T-helper 9 cell (primary cell): ENCODE data around the gene SLC1A7.

ENCODE experiments used
- DNase-seq: peaks from one replicate; pipeline ENCODE4 v3.0.0-alpha.2; 2020

Gene SLC1A7

DNA sequence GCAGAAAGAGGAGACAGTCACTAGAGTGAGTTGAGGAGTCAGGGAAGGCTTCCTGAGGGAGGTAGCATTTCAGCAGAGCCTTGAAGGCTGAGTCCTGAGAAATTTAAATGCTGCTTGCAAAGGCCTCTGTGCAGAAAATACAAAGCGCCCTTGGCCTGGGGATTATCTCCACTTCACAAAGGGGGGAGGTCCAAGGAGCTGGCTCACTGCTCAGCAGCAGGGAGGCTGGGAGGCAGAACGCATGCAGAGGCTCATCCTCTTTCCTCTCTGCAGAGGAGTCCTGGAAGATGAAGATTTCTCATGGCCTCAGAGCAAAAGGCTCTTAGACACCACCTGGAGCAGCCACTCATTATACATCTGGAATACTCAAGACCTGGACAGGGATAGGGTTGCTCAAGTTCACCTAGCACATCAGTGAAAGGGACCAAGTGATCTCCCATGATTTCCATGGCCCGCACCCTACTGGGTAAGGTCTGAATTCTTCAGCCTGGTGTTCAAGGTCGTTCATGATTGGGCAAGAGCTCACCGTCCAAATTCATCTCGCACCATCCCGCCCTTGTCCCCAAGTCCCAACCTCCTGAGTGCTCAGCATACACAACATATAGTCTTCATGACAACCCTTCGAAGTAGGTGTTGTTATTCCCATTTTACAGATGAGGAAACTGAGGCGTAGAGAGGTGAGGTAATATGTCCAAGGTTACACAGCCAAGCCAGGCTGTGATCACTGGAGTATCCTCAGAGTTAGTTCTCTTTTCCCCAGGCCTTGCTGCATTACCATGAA lies 9.0 kb downstream of the SLC1A7 start:
- no peak for DNase-seq

DNA sequence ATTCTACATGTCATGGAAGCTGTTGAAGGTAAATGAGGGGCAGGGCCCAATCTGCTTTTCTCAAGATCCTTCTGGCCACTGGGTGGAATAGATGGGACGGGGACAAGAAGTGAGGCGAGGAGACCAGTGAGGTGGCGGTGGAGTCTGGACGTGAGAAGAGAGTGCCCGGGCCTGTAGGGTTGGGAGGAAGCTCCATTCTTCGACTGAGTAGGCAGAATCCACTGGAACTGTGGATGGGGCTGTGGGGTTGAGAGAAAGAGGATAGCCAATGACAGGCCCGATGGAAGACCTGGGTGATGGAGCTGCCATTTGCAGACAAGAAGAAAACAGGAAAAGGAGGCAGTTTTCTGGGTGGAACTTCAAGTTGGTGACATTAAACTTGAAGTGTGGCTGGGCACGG lies 10.3 kb downstream of the SLC1A7 start:
- no peak for DNase-seq

DNA sequence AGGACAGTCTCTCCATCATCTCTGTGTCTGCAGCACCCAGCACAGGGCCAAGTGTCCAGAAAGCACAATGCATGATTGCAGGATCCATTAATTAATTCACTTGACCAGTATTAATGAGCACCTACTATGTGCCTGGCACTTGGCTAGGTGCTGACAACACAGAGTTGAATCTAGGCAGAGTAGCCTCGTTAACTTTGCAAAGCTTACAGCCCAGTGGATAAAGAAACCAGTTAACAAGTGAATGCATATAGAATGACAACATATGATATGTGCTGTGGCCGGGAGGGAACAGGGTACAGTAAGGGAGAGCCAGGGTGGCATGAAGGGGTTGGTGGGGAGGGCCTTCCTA lies 10.9 kb downstream of the SLC1A7 start:
- DNase-seq = no peak

DNA sequence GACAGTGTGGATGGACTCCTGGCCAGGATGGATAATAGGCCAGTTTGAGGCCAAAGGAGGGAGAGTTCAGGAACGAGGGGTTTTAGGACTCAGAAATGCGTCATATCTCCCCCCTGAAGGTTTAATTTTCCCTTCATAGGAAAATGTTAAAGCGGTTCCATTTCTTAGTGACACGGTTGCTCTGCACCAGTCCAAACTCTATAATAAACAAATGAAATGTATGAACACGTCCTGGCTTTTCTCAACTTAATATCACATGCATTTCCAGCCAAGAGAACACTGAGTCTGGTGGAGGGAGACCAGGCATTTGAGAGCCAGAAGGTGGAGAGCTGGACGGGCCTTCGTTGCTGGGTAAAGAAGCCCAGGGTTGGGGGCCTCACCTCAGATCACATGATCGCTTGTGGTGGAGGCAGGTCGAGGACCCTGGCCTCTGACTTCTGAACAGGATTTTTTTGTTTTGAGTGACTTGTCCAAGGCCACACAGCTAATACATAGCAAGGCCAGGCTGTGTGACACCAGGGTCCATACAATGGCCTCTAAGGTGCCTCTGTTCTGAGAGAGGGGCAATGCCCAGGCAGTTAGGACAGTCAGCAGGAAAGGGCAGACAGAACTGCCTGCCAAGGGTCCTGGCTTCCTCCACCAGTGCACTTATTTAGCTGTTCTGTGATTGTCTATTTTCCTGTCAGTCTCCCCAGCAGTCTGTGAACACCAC lies 11.4 kb downstream of the SLC1A7 start:
- DNase-seq = no peak

DNA sequence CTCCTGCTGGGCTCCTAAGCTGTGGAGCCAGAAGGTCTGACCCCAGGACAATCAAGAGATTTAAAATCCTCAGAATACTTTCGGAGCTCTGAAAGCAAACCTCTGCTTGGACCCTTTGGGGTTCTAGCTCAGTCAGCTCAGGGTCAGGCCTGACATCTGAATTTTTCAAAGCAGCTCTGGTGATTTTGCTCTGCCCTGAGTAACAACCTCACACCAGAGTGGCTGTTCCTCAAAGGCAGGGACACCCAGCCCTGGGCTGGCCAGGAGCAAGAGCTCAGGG lies 11.9 kb downstream of the SLC1A7 start:
- no peak for DNase-seq

DNA sequence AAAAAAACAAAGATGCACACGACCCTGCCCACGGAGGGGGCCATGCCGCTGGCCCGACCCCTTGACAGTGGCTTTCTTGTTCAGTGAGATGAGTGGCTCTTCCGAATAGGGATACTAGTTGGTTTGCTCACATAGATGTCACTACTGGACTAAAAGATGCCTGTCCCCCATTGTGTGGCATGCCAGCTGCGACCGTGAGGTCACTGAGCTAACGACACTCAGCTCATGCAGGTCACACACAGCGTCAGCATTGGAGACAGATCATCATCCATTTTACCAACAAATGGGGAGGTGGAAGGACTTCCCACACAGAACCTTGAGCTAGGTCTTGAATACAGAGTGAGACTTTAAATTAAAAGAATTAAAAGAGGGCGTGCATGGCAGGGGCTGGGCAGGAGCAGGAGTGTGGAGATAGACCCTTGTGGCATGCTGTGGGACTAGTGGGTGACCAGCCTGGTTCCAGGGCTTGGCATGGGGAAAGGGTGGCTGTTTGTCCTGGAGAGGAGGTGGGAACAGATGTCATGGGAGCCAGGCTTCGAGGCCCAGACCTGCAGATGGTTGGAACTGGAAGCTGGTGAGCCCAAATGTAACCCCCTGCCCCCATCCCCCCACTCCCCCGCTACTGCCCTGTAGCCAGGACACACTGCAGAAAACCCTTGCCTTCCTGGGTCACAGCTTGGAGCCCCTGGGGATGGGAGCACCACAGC lies 12.4 kb downstream of the SLC1A7 start:
- no peak for DNase-seq

DNA sequence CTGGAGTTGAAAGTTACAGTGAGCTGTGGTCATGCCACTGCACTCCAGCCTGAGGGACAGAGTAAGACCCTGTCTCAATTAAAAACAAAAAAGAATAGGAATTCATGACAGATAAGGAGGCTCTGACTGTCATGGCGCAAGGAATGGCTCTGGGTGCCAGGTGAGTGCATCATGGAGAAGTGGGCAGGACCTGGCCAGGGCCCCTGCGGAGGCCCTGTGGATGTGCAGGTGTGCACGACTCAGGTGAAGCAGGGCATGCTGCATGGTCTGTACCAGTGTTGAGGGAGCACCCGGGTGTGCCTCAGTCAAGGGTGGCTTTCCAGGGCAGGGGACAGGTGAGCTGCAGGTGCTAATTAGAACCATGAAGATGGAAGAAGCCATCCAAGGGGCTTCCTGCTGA lies 14.0 kb downstream of the SLC1A7 start:
- no peak for DNase-seq

DNA sequence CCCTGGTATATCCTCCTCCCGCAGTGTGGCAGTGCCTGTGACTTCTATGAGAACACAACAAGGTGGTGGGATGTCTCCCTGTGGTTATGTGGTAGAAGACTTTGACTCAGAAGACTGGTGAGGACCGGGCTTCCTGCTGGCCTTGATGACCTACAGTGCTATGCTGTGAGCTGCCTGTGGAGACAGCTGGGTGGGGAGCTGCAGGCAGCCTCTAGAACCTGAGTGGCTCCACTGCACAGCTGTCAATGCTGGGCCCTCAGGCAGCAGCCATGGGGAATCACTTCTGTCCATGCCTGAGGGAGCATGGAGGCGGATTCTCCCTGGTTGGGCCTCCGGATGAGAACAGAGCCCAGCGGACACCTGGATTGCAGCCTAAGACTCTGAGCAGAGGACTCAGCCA lies 14.9 kb downstream of the SLC1A7 start:
- DNase-seq = no peak

DNA sequence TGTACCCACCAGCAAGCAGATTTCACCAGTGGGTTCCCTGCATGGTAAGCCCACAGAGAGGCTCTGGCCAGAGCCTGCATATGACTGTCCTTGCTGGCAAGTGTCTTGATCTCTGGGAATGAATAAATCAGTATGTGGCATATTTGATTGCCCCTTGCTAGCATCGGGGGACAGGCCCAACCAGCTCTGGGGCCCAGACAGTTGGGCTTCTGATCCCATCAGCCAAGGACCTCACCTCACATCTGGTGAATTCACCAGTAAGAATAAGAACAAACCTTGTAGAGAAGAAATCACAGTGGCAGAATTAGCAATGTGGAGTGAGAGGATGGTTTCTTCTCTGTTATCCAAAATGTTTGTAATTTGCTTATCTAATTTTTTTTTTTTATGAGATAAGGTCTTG lies 15.9 kb downstream of the SLC1A7 start:
- DNase-seq = no peak

DNA sequence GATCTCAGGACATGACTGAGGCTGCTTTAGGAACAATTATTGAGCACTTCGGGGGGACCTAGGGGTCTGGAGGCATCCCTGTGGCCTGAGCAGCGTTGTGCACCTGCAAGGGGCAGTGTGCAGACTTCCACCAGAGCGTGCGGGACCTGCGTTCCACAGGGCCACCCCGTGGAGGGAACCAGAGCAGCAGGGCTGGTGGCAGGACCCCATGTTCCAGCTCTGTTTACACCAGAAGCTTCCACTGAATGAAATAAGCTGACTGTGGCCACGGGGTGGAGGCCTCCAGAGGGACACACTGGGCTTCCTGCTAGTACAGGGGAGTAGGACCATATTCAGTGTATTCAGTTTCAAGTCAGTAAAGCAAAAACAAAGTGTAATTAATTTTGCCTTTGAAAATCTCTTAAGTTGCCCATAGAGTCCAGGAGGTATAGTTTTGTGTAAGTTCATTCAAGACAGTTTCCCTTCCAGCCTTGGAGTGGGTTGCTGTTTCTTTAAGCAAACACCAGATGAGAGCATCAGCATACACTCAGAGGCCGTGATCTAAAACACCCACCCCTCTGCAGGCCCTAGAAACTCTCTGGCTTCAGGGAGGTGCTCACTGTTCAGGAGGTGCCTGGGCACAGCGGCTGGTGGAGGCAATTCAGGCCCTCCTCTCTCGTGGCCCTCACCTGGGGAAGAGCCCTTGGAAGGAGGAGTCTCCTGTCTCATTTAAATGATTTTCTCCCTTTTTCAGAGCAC lies 16.6 kb downstream of the SLC1A7 start:
- DNase-seq = no peak

DNA sequence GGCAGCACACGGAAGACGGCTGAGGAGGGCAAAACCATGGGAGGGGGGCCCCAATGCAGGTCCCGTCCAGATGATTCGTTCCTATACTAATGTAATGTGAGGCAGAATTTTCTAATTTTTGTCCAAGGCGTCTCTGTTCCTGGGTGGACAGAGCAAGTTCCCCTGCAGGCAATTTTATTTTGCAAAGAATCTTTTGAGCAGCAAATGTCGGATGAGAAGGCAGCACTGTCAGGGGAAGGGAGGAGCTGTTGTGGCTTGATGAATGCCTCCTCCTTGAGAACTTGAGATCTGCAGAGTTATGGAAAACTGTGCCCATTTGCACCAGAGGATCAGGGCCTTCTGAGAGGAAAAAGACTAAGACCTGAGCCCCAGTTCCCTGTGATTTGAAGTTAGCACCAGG lies 17.3 kb downstream of the SLC1A7 start:
- DNase-seq = no peak

DNA sequence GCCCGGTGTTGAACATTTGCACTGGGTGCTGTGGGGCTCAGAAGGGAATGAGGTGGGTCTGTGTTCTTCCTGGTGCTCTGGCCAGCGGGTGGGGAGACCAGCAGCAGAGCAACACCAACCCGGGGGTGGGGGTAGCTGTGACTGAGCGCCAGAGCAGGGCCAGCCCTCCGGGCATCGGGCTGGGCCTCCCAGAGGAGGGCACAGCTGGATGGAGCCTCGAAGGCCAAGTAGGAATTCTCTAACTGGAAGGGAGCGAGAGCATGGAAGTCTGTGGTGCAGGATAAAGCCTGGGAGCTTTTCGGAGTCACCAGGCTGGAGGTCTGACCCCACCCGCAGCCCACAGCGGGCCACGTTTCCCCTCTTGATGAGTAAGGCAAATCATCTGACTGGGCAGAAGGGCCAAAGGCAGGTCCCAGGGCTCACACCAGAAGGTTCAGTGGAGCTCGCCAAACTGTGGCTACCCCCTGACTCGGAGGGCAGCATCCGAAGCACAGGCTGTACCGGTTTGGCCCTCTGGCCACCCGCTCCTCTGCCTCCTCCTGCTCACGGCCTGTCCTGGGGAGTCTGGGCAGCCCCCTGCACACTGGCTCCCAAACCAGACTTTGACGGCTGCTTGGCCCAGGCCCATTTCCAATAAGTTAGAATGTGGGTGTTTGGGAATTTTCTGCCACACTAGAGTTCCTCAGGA lies 18.8 kb downstream of the SLC1A7 start:
- DNase-seq = no peak

DNA sequence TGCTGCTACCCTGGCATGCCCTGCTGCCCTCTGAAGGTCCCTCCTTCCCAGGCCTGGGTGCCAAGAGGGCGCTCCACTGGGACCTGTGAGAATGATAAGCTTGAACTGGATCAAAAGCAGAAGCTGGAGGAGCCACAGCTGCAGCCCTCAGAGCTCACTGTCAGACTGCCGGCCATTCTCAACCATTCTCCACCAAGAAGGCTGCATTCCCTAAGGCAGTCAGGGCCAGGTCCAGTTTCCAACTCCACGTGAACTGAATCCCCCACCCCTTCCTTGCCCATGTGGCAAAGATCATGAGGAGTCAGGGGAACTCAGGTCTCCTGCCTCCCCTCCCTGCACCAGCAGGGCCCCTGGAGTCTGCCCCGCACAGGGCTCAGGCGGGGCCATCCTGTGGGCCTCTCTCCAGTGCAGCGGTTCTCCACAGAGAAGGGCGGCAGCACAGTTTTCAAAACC lies 19.5 kb downstream of the SLC1A7 start:
- DNase-seq = no peak

DNA sequence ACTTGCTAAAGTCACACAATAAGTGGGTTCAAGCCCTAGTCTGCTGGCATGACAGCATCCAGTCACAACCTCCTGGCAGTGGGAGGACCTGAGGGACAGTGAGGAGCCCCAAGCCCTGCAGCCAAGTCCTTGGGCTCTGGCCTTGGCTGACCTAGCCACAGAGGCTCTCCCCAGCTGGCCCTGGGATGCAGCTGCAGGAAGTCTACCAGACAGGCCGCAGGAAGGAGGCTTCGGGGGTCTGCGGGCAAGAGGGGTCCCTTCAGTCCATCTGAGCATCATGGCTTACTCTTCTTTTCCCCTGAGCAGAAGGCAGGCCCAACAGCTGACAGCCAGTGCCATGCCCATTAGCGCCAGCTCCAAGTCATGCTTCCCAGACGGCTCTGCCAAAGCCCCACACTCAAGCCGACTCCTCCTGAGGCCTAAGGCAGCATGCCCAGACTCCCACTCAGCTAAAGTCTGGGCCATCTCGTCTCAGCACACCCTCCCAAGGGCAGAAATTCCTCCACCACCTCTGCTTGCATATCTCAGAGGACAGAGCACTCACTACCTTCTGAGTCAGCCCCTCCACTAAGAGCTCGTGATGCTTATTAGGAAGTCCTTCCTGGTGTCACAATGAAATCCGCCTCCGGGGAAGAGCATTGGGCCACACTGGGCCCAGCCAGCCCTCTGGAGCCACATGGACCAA lies 20.1 kb downstream of the SLC1A7 start:
- DNase-seq = no peak

DNA sequence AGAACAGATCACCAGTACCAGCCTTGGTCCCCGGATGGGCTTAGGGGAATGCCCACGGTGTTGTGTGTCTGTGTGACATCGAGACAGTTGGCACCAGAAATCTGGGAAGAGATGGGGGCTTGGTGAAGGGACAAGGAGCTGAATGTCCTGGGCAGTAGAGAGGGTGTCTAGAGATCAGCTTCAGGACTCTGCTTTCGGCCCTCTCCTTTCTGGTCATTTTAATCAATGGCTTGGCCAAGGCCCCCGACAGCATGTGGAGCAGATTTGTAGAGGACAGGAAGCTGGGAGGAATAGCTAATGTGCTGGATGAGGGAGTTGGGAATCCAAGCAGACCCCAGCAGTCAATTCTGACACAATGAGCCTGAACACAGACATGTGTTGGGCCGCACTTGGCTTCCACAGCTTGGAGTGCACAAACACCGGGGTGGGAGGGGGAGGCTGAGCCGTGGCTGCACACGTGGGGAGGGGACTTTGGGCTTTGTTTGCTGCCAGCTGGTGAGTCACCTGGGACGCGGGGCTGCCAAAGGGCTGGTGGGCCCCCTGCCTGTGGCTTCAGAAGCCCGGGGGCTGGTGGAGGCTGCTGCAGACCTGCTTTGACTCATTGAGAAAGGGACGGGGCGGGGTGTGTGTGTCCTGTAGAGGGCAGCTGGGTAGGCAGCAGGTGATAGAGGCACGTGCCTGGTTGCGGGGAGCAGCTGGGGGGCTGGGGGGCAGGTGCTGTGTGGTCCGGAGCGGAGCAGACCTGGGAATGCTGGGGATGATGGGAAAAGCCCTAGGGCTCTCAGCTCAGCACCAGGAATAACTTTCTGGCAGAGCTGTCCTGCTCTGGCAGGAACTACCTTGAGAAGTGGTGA lies 20.9 kb downstream of the SLC1A7 start:
- no peak for DNase-seq

DNA sequence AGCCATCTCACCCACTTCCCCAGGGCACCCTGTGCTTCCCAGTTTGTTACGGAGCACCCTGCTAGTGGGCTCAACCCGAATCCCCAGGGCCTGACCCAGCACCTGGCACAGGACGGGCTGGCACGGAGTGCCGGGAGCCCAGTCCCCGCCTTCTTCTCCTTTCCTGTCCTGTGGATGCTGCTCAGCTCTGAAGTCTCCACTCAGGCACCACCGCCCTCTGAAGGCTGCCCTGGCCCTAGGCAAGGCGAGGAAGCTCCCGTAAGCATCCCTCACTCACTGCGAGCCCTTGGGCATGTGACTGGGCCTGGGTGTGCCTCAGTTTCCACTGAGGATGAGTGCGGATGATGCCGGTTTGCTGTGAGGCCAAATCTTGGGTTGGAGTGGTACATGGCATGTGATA lies 21.8 kb downstream of the SLC1A7 start:
- DNase-seq = no peak

DNA sequence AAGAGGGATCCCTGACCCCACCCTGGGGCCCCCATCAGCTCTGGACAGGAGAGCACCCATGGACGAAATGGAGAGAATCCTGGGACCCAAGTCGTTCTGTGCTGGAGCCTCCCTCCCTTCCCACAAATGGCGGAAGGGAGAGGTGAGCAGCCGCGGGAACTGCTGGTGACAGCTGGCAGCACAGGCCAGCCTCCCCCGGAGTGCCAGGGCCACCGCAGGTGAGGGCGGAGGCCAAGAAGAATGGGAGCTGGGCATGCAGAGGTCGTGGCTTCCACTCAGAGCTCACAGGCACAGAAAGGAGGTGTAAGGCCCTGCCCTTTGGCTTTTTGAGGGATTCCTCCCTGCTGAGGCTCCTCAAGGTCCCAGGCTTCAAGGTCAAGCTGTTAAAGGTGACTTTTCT lies 24.6 kb downstream of the SLC1A7 start:
- no peak for DNase-seq

DNA sequence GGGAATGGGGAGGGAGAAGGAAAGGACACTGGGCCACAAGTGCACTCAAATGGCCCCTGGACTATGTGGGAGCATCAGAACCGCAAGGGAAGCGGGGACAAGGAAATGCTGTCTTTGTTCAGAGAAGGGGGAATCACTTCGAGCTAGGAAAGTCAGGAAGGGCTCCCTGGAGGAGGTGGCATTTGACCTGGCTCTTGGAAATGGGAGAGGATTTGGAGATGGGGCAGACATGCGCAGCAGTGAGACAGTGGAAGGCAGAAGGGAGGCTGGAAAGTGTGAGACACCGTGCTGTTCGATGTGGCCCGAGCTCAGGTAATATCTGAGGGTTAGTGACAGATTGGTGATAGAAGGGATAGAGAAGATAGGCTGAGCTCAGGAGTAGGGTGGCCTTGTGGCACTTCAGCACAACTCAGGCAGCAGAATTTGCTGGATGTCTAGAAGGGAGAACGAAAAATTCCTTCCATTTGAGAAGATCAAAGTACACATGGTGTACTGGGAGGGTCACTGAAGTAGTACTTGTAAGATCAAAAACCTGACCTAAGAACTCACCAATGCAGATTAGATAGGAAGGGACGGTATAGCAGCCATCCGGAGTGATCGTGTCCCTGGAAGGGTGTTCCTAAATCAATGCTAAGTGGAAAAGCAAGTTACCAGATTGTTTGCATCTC lies 25.4 kb downstream of the SLC1A7 start:
- DNase-seq = no peak

DNA sequence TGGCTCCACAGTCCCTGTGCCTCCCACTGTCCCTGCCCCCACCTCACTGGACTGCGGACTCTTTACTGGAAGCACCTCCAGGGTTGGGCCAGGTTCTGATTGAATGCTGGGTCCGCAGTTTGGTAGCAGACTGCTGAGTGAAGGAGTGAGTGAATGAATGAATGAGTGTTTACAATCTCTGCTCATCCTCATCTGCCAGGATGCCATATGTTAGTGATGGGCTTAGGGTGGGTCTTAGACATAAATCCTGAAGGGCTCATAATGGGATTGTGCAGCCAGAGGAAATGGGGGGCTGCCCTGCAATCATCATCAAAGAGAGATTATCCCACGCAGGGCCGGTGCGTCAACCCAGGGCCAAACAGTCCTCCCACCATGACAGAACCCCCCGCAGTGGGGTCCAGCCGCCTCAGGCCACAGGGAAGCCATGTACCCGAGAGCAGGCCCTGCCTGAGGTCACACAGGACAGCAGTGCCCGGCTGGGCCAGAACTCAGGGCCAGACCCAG lies 26.1 kb downstream of the SLC1A7 start:
- DNase-seq = no peak
